Measurements from ENCODE around the gene LCOR.

The LCOR gene

GRCh38 chr10:96964131-96964530 is 132.0 kb downstream of the LCOR start:
- no peak for DNase-seq (ENCODE audit: low spot score)
- TF ChIP-seq, protein P1, sequence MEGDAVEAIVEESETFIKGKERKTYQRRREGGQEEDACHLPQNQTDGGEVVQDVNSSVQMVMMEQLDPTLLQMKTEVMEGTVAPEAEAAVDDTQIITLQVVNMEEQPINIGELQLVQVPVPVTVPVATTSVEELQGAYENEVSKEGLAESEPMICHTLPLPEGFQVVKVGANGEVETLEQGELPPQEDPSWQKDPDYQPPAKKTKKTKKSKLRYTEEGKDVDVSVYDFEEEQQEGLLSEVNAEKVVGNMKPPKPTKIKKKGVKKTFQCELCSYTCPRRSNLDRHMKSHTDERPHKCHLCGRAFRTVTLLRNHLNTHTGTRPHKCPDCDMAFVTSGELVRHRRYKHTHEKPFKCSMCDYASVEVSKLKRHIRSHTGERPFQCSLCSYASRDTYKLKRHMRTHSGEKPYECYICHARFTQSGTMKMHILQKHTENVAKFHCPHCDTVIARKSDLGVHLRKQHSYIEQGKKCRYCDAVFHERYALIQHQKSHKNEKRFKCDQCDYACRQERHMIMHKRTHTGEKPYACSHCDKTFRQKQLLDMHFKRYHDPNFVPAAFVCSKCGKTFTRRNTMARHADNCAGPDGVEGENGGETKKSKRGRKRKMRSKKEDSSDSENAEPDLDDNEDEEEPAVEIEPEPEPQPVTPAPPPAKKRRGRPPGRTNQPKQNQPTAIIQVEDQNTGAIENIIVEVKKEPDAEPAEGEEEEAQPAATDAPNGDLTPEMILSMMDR (IDR thresholded peaks at IDR 0.05; ENCODE audit: borderline replicate concordance, control extremely low read depth, extremely low read depth, insufficient read depth, missing control alignments) = no peak
- in situ Hi-C loops (cut with MboI; ENCODE audit: low sequenced_read_pairs, unreplicated experiment) = no loop called here

DNA sequence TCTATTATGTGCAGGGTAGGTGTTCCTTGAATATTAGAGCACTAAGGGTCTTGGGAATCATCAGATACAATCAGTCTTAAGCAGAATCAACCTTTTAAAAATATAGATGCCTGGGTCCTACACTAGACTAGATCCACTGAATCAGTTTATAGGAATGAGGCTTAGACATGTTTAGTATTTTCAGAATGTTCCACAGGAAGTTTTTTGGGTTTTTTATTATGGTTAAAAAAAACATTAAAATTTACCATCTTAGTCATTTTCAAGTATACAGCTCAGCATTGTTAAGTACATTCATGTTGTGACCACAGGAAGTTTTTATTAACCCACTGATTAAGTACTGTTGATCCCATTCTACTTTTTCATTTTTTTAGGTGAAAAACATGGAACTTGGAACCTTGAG is 135.7 kb downstream of the LCOR start:
- no peak for DNase-seq (ENCODE audit: low spot score)
- in situ Hi-C loops (cut with MboI; ENCODE audit: low sequenced_read_pairs, unreplicated experiment) = no loop called here
- TF ChIP-seq, protein P1 (IDR thresholded peaks at IDR 0.05; ENCODE audit: borderline replicate concordance, control extremely low read depth, extremely low read depth, insufficient read depth, missing control alignments) = no peak

DNA sequence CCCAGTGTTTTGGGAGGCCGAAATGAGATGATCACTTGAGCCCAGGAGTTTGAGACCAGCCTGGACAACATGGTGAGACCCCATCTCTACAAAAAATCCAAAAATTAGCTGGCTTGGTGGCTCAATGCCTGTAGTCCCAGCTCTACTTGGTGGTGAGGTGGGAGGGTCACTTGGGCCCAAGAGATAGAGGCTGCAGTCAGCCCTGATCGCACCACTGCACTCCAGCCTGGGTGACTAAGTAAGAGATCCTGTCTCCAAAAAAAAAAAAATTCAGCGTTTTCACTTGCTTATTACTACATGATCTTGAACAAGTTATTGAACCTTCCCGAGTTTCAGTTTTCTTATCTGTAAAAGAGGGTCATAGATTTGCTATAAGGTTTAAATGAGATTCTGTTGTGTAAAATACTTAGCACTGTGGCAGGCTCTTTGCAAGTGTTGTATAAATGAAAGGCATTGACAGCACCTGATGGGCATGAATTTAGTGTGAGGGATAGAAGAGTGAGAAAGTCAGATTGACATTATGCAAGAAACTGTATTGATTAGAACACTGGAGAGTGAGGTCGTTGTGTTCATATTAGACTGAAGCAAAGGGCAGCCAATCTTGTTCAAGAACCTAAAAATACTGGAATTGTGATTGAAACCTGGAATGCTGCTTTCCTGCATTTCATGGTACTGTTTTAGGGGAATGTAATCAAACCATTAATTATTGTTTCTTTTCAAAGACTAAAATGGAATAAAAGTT is 136.8 kb downstream of the LCOR start:
- TF ChIP-seq, protein P1 (IDR thresholded peaks at IDR 0.05; ENCODE audit: borderline replicate concordance, control extremely low read depth, extremely low read depth, insufficient read depth, missing control alignments) = no peak
- no peak for DNase-seq (ENCODE audit: low spot score)

DNA sequence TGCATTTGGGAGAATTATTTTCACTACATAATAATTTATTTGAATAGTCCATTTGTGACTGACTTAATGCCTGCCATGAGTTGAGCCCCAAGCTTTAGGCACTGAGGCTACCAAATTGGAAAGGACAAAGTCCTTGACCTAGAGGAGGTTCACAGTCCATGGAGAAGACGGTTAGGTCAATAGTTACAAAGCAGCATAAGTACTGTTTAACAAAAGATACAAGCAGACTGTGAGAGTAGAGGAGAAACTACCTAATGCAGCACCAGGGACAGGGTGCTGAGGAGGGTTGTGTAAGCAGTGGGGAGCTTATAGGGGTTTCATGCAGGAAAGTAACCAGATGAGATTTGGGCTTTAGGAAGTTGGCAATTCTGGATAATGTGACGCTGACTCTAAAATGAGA is 139.2 kb downstream of the LCOR start:
- no peak for DNase-seq (ENCODE audit: low spot score)
- TF ChIP-seq, protein P1 (IDR thresholded peaks at IDR 0.05; ENCODE audit: borderline replicate concordance, control extremely low read depth, extremely low read depth, insufficient read depth, missing control alignments) = no peak
- in situ Hi-C loops (cut with MboI; ENCODE audit: low sequenced_read_pairs, unreplicated experiment) = no loop called here

More for the DNA sequence above, 136.8 kb downstream of the LCOR start:
- in situ Hi-C loops (cut with MboI; ENCODE audit: low sequenced_read_pairs, unreplicated experiment) = no loop called here

DNA sequence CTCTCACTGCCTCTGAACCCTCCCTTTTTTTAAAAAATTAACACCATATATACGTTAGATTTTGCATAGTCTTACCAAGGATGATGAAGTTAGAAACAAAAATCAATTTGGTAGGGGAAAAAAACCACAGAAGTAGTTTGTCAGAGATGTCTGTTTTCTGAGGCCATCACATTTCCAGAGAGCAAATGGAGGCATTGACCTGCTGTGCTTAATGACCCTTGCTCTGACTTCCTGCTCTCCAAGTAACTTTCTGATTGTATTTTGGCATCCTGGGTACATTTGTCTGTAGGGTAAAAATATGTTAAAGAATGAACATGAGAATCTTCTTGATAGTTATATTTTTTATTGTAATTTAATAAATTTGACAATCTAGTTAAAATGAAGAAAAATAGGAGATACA is 140.2 kb downstream of the LCOR start:
- in situ Hi-C loops (cut with MboI; ENCODE audit: low sequenced_read_pairs, unreplicated experiment) = no loop called here
- TF ChIP-seq, protein P1 (IDR thresholded peaks at IDR 0.05; ENCODE audit: borderline replicate concordance, control extremely low read depth, extremely low read depth, insufficient read depth, missing control alignments) = no peak
- no peak for DNase-seq (ENCODE audit: low spot score)

DNA sequence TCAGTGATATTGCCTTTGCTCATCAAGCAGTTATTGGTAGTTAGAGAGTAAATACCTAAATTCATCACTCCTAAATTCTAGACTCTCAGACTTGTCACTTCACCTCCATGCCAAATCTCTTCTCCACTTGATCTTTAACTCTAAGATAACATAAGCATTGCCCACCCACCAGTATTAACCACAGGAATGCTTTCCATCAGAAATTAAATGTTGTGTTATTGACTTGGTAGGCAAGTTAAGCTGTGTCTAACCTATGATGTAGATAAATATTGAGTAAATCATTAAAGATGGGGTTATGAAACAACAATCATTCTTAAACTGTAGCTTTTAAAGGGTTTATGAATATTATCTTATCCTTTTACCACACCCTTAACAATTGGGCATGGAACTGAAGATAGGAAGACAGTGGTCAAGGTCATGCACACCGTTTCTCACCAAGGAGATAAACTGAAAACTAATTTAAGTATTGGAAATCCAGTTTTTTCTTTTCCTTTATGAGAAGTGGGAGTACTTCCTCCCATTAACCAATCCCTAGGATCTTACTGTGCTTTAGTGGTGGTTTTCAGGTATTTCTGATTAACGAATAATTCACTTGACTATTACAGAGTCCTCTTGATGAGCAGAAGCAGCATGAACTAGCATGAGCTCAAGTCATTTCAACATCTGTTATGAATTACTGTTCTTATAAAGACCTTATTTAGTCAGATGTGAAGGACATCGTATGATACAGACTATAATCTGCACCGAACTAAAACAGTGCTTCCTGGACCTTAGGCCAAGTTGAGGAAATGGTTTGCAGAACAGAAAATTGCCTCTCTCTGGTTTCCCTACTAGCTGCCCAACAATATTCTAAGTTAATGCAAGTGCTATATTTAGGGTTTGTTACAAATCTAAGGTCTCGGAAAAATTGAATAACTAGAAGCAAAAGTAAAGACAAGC is 142.0 kb downstream of the LCOR start:
- TF ChIP-seq, protein P1 (IDR thresholded peaks at IDR 0.05; ENCODE audit: borderline replicate concordance, control extremely low read depth, extremely low read depth, insufficient read depth, missing control alignments) = no peak
- in situ Hi-C loops (cut with MboI; ENCODE audit: low sequenced_read_pairs, unreplicated experiment) = no loop called here
- no peak for DNase-seq (ENCODE audit: low spot score)

Data from GM13976 (cell line).